Uterus (tissue), 2 donors: ENCODE data around the gene CTDSP1.

Experiments used
- CTCF ChIP-seq, 4 experiments: fragments of 200-600 bp in 2 of 4; fragments of 450-650 bp in 2 of 4; sonication (generic) in 2 of 4; IDR thresholded peaks; one replicate each; pipeline ENCODE4 v1.5.1; 2016 to 2019; ENCODE audit warnings: antibody characterized with exemption in 4 of 4, mild to moderate bottlenecking in 2 of 4, moderate library complexity in 1 of 4
- POLR2A ChIP-seq, 2 donors: fragments of 450-650 bp; IDR thresholded peaks; one replicate each; pipeline ENCODE4 v1.6.1; 2016; ENCODE audit warnings: antibody characterized with exemption in 2 of 2, mild to moderate bottlenecking in 1 of 2, moderate library complexity in 1 of 2

GRCh38 chr2:218444692-218445357 lies 45.2 kb downstream of the CTDSP1 start:
- TF ChIP-seq CTCF (IDR thresholded peaks at IDR 0.05) (no peak), POLR2A (IDR thresholded peaks at IDR 0.05) (no peak)
